H9 (cell line): Measurements from ENCODE around the gene OR4E1. TPM values are rescaled to one million over a fixed set of nuclear protein-coding genes. Genes with fewer than 3 reads are reported as not detected.

Source experiments
- DNase-seq: peaks from one replicate; pipeline ENCODE4 v3.0.0-alpha.2; 2017
- H2AFZ ChIP-seq: one replicate; pipeline ENCODE4 v1.6.1; 2013; ENCODE audit warnings: mild to moderate bottlenecking, low read length, control low read depth, moderate library complexity
- H2AK5ac ChIP-seq: 2 replicates; pipeline ENCODE4 v1.6.1; 2013; ENCODE audit warnings: low read length, control low read depth, mixed read lengths; ENCODE audit not compliant: insufficient read length
- H2BK120ac ChIP-seq: one replicate; pipeline ENCODE4 v1.6.1; 2013; ENCODE audit warnings: low read depth, mild to moderate bottlenecking, low read length, control low read depth, inconsistent platforms; ENCODE audit not compliant: poor library complexity, severe bottlenecking
- H2BK12ac ChIP-seq: 2 replicates; pipeline ENCODE4 v1.6.1; 2013; ENCODE audit warnings: low read length, control low read depth, mixed read lengths, low read depth; ENCODE audit not compliant: insufficient read length
- H2BK15ac ChIP-seq: 2 replicates; pipeline ENCODE4 v1.6.1; 2013; ENCODE audit warnings: low read depth, low read length, control low read depth
- H2BK20ac ChIP-seq: one replicate; pipeline ENCODE4 v1.6.1; 2013; ENCODE audit warnings: low read depth, mild to moderate bottlenecking, low read length, control low read depth, inconsistent platforms; ENCODE audit not compliant: poor library complexity, severe bottlenecking
- H2BK5ac ChIP-seq: 2 replicates; pipeline ENCODE4 v1.6.1; 2013; ENCODE audit warnings: low read length, control low read depth, mixed read lengths; ENCODE audit not compliant: insufficient read length
- H3K14ac ChIP-seq: 2 replicates; pipeline ENCODE4 v1.6.1; 2013; ENCODE audit warnings: low read length, control low read depth; ENCODE audit not compliant: insufficient read depth
- H3K18ac ChIP-seq: 2 replicates; pipeline ENCODE4 v1.6.1; 2013; ENCODE audit warnings: low read depth, mild to moderate bottlenecking, mixed read lengths, low read length, control low read depth; ENCODE audit not compliant: insufficient read length
- H3K23ac ChIP-seq: 2 replicates; pipeline ENCODE4 v1.6.1; 2013; ENCODE audit warnings: low read length, control low read depth, mixed read lengths, low read depth; ENCODE audit not compliant: insufficient read length
- H3K23me2 ChIP-seq: 2 replicates; pipeline ENCODE4 v1.6.1; 2013; ENCODE audit warnings: low read depth, mild to moderate bottlenecking, mixed read lengths, low read length, control low read depth; ENCODE audit not compliant: insufficient read length, poor library complexity, severe bottlenecking
- H3K27ac ChIP-seq: 2 replicates; pipeline ENCODE4 v1.5.1; 2013; ENCODE audit warnings: low read length, control low read depth, mixed read lengths, low read depth; ENCODE audit not compliant: insufficient read length
- H3K27me3 ChIP-seq: 2 replicates; pipeline ENCODE4 v1.6.1; 2013; ENCODE audit warnings: low read length, control low read depth, inconsistent platforms; ENCODE audit not compliant: insufficient read depth
- H3K4ac ChIP-seq: 2 replicates; pipeline ENCODE4 v1.6.1; 2013; ENCODE audit warnings: low read depth, mild to moderate bottlenecking, control low read depth, inconsistent platforms, low read length, moderate library complexity
- H3K4me1 ChIP-seq: 2 replicates; pipeline ENCODE4 v1.6.1; 2013; ENCODE audit warnings: low read length, control low read depth, inconsistent platforms; ENCODE audit not compliant: insufficient read depth
- H3K4me2 ChIP-seq: 2 replicates; pipeline ENCODE4 v1.6.1; 2013; ENCODE audit warnings: low read length, control low read depth, mixed read lengths; ENCODE audit not compliant: insufficient read length, insufficient read depth
- H3K56ac ChIP-seq: 2 replicates; pipeline ENCODE4 v1.6.1; 2013; ENCODE audit warnings: low read depth, mild to moderate bottlenecking, mixed read lengths, low read length, control low read depth; ENCODE audit not compliant: insufficient read length
- H3K79me1 ChIP-seq: 2 replicates; pipeline ENCODE4 v1.6.1; 2013; ENCODE audit warnings: low read depth, mild to moderate bottlenecking, moderate library complexity, low read length, control low read depth, inconsistent platforms; ENCODE audit not compliant: insufficient read depth, poor library complexity, severe bottlenecking
- H3K79me2 ChIP-seq: 2 replicates; pipeline ENCODE4 v1.6.1; 2013; ENCODE audit warnings: low read length, control low read depth, inconsistent platforms; ENCODE audit not compliant: insufficient read depth
- H3K9ac ChIP-seq: 2 replicates; pipeline ENCODE4 v1.6.1; 2013; ENCODE audit warnings: low read length, control low read depth, mixed read lengths; ENCODE audit not compliant: insufficient read length; ENCODE audit errors: extremely low read depth
- H3K9me3 ChIP-seq: one replicate; pipeline ENCODE4 v1.6.1; 2013; ENCODE audit warnings: low read depth, low read length, inconsistent platforms; ENCODE audit not compliant: control insufficient read depth
- H3T11ph ChIP-seq: one replicate; pipeline ENCODE4 v1.6.1; 2013; ENCODE audit warnings: mild to moderate bottlenecking, low read length, control low read depth, inconsistent platforms
- H4K20me1 ChIP-seq: one replicate; pipeline ENCODE4 v1.6.1; 2013; ENCODE audit not compliant: control insufficient read depth, insufficient read length, insufficient read depth
- H4K5ac ChIP-seq: 2 replicates; pipeline ENCODE4 v1.6.1; 2013; ENCODE audit warnings: low read depth, mild to moderate bottlenecking, mixed read lengths, low read length, control low read depth; ENCODE audit not compliant: insufficient read length
- H4K8ac ChIP-seq: replicated peaks from 2 replicates; pipeline ENCODE4 v1.6.1; 2013; ENCODE audit warnings: low read length, control low read depth, mixed read lengths, low read depth; ENCODE audit not compliant: insufficient read length
- H4K91ac ChIP-seq: 2 replicates; pipeline ENCODE4 v1.6.1; 2013; ENCODE audit warnings: low read depth, mild to moderate bottlenecking, moderate library complexity, mixed read lengths, low read length, control low read depth; ENCODE audit not compliant: insufficient read length
- H3K27ac Mint-ChIP-seq, 3 experiments: 2 replicates in 2 of 3; 3 replicates in 1 of 3; pipeline ENCODE4 v1.8.0; 2020 to 2021; ENCODE audit warnings: mixed read lengths in 3 of 3, mild to moderate bottlenecking in 1 of 3, moderate library complexity in 1 of 3
- H3K27me3 Mint-ChIP-seq: 2 replicates; pipeline ENCODE4 v1.8.0; 2021; ENCODE audit warnings: low read depth, mild to moderate bottlenecking, moderate library complexity, mixed read lengths
- H3K36me3 Mint-ChIP-seq, 3 experiments: 2 replicates in 2 of 3; 3 replicates in 1 of 3; pipeline ENCODE4 v1.8.0; 2020 to 2021; ENCODE audit warnings: low read depth in 3 of 3, mixed read lengths in 3 of 3; ENCODE audit not compliant: insufficient read depth in 1 of 3
- H3K4me1 Mint-ChIP-seq, 2 experiments: 2 replicates each; pipeline ENCODE4 v1.8.0; 2020; ENCODE audit warnings: mixed read lengths in 2 of 2
- H3K4me3 Mint-ChIP-seq, 2 experiments: 2 replicates in 1 of 2; 3 replicates in 1 of 2; pipeline ENCODE4 v1.8.0; 2020 to 2021; ENCODE audit warnings: mild to moderate bottlenecking in 2 of 2, mixed read lengths in 2 of 2, moderate library complexity in 1 of 2
- H3K9me3 Mint-ChIP-seq, 2 experiments: 2 replicates in 1 of 2; 3 replicates in 1 of 2; pipeline ENCODE4 v1.8.0; 2020; ENCODE audit warnings: mild to moderate bottlenecking in 2 of 2, mixed read lengths in 2 of 2, moderate library complexity in 1 of 2
- CTCF ChIP-seq: fragments of 200-600 bp; sonication (generic); conservative IDR thresholded peaks from 3 replicates; pipeline ENCODE4 v1.8.0; 2021; ENCODE audit warnings: antibody characterized with exemption, mild to moderate bottlenecking
- WGBS: extraction: QIAGEN DNeasy Blood & Tissue Kit; methylation state at CpG from one replicate; pipeline ENCODE4 v1.1.7; 2013; ENCODE audit warnings: missing lambda C conversion rate, low lambda C conversion rate, mixed read lengths; ENCODE audit not compliant: insufficient read length; ENCODE audit errors: extremely low coverage; 5-methylcytosine and 5-hydroxymethylcytosine counted together
- total RNA-seq: library from RNA; stranded (reverse); gene quantifications from 2 replicates; pipeline ENCODE4 v1.2.1, GENCODE V29; 2021

OR4E1 gene
- total RNA-seq, 1 experiment from 2014 or later: not detected

- H3K4me2 ChIP-seq: no peak overlapping the region
- no peak overlapping the region for H4K8ac ChIP-seq
- no peak overlapping the region for H2BK12ac ChIP-seq
- Mint-ChIP-seq H3K4me1 (peaks cover 12 to 18% of the 10 kb centered on the region in 2 experiments), H3K36me3 (no peaks in the 10 kb centered on the region), H3K9me3 (no peaks in the 10 kb centered on the region), H3K27me3 (no peaks in the 10 kb centered on the region), H3K27ac (0 out of 7 replicates have a peak overlapping the region, but pooled peaks of 1 of the 3 experiments have one; percentile 27), H3K4me3 (no peak overlapping the region)
- peaks cover 5% of the 10 kb centered on the region; the same call in 1 of the 2 replicates for H3K4me1 ChIP-seq
- no peak overlapping the region for H3K27ac ChIP-seq
- no peak overlapping the region for H2BK5ac ChIP-seq
- TF ChIP-seq CTCF: no peak
- H2AK5ac ChIP-seq: no peak overlapping the region
- H3K18ac ChIP-seq: no peak overlapping the region
- H3K27me3 ChIP-seq: no peaks in the 10 kb centered on the region
- no peaks in the 10 kb centered on the region for H3K79me2 ChIP-seq
- DNase-seq: no peak
- no peaks in the 10 kb centered on the region for H4K20me1 ChIP-seq
- no peak overlapping the region for H4K5ac ChIP-seq
- no peak overlapping the region for H2BK15ac ChIP-seq
- H2AFZ ChIP-seq: no peak overlapping the region
- no peak overlapping the region for H3K4ac ChIP-seq
- H3K14ac ChIP-seq: no peak overlapping the region
- no peak overlapping the region for H2BK20ac ChIP-seq
- H3K9me3 ChIP-seq: no peaks in the 10 kb centered on the region
- no peak overlapping the region for H3K9ac ChIP-seq
- no peak overlapping the region for H4K91ac ChIP-seq
- H3K23ac ChIP-seq: no peak overlapping the region
- H2BK120ac ChIP-seq: no peak overlapping the region
- no peaks in the 10 kb centered on the region for H3K23me2 ChIP-seq
- H3T11ph ChIP-seq: no peak overlapping the region
- no peaks in the 10 kb centered on the region for H3K79me1 ChIP-seq
- no peak overlapping the region for H3K56ac ChIP-seq
- no CpG with 5 or more reads among the region's 5 CpGs for WGBS
Measured at GRCh38 chr14:21643407-21643806, 30.2 kb downstream of the OR4E1 start.
